Astrocyte of the spinal cord (primary cell): ENCODE measurements around the gene CLIP1.

Experiments used
- DNase-seq: peaks from one replicate; pipeline ENCODE4 v3.0.0; 2011; ENCODE audit warnings: low read depth, low spot score
- H3K4me3 ChIP-seq: 2 replicates; pipeline ENCODE4 v1.5.1; 2011; ENCODE audit warnings: low read depth, mild to moderate bottlenecking, low read length, moderate library complexity
- in situ Hi-C: cut with HindIII; loops from 2 replicates; pipeline ENCODE4 v1.10.0; 2017; ENCODE audit warnings: low sequenced_read_pairs
- TF ChIP-seq, protein P1 (sequence below): IDR thresholded peaks from 2 replicates; pipeline ENCODE4 v1.5.1; 2012; ENCODE audit warnings: low read depth, mild to moderate bottlenecking, low read length, inconsistent platforms

Gene CLIP1

DNA sequence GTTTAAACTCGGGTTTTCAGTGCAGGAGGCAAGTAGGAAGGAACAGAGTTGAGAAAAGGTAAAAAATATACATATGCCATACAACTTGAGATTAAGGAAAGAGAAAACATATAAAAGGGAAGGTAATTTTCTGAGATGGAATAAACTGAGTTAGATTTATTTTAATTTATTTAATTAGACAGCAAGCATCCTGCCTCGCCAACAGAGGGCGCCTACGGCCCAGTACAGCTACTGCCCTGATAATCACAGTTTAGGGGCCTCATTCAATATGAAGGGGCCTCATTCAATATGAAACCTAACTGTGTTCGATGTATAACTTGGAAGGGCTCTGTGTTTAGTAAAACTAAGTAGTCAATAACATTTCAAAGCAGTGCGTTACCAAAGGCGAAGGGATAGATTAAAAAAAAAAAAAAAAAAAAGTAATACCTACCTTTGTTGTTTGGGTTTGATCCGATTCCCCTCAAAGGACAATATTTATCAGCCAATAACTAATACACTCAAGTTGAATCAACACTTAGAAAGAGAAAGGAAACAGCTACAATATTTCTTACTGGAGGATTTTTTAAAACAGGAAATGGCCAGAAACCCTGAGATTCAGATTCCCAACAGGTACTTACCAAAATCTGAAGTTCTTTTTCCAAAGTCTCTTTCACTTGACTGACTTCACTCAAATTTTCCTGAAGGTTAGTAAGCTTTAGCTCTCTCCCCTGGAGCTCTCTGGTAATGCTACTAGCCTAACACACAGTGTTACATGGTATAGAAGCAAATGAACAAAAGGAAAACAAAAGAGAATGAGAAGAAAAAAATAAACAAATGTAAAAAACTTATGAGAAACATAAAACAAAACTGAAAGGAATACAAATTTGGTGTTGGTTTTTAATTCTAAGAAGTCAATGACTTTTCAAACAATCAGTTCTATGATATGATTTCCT lies 86.2 kb downstream of the CLIP1 start:
- H3K4me3 ChIP-seq: no peak overlapping the region
- in situ Hi-C loops: no loop called here
- TF ChIP-seq, protein P1, sequence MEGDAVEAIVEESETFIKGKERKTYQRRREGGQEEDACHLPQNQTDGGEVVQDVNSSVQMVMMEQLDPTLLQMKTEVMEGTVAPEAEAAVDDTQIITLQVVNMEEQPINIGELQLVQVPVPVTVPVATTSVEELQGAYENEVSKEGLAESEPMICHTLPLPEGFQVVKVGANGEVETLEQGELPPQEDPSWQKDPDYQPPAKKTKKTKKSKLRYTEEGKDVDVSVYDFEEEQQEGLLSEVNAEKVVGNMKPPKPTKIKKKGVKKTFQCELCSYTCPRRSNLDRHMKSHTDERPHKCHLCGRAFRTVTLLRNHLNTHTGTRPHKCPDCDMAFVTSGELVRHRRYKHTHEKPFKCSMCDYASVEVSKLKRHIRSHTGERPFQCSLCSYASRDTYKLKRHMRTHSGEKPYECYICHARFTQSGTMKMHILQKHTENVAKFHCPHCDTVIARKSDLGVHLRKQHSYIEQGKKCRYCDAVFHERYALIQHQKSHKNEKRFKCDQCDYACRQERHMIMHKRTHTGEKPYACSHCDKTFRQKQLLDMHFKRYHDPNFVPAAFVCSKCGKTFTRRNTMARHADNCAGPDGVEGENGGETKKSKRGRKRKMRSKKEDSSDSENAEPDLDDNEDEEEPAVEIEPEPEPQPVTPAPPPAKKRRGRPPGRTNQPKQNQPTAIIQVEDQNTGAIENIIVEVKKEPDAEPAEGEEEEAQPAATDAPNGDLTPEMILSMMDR: peak; percentile 76
- peak; percentile 26 for DNase-seq

DNA sequence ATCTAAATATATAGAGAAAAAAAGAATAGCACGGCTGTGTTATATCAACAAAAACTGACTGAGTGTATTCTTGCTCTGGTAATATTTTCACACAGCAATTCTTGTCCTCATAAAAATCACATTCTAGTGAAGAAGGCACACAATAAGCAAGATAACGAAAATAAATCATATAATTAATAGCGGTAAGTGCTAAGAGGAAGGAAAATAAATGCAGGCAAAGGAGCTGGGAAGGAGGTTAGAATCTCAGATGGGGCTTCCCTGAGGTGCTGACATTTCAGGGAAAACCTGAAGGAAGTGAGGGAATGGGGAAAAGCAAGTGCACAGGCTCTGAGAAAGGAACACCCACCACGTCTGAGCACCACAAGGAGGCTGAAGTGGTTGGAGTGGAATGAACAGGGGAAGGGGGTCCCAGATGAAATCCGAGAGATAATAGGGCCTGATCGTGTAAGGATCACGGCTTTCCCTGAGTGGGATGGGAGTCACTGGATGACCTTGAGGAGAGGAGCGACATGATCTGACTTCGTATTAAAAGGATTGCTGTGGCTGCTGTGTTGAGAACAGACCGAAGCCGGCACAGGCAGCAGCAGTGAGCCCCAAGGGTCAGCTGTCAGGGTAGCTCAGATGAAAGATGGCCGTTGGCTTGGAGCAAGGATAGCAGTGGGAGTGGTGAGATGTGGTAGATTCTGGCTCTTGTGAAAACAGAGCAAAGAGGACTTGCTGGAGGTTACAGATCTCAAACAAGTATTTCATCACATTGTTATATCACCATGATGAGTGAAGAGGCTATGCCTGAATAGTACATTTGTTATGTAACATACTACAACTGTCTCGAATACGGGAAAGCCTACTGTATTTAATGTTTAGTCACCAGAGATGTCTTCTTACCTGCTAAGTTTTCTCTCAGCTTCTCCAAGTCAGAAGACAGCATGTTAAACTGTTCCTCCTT lies 89.1 kb downstream of the CLIP1 start:
- TF ChIP-seq, protein P1: no peak
- DNase-seq: no peak
- in situ Hi-C loops: no loop called here
- no peak overlapping the region for H3K4me3 ChIP-seq

DNA sequence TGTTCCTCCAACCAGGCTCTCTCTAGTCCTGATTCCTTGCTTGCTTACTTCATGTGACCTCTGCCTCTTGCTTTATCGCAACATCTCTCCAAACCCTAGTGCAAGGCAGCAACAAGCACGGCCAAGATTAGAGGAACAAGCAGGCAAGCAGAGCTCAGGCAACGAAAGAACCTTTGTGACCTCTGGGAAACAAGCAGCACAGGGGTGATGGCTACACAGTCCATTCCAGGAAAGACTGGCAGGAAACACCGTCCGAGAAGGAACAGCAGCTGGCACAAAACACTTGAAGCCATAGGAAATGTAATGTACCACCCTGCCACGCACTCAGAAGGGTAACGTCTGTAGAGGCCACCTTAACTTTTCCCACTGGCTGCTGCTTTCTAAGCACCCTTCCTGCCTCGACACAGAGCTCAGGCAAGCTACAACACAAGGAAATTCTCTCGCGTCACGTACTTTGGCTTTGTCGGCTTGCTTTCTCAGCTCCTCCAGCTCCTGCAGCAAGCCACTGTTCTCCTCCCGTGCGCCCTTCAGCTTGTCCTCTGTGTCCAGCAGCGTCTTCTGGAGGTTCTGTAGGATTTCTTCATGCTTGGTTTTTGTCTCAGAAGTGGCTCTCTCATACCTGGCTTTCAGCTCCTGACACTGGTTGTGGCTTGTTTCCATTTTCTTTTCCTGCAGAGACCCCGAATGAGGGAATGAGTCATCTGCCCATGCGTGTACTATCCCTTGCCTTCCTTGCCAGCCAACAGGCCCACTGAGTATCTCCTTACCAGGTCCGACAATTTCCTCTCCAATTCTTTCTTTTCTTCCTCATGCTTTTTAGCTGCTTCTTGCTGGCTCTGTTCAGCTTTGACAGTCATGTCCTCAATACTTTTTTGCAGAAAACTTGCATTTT lies 94.7 kb downstream of the CLIP1 start:
- in situ Hi-C loops: no loop called here
- no peak overlapping the region for H3K4me3 ChIP-seq
- no peak for DNase-seq
- TF ChIP-seq, protein P1: no peak

DNA sequence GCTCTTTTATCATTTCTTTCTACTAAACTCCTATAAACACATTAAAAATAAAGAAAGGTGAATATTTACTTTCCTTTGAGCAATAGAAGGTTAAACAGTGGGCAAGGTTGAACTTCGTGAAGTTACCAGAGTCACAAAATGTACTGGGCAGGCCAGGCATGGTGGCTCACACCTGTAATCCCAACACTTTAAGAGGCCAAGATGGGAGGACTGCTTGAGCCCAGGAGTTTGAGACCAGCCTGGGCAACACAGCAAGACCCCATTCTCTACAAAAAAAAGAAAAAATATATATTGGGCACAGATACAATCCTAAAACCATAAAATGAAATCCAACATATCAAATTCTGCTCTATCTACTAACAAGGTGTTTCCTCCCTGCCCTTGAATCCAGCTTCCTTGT lies 95.5 kb downstream of the CLIP1 start:
- in situ Hi-C loops: no loop called here

DNA sequence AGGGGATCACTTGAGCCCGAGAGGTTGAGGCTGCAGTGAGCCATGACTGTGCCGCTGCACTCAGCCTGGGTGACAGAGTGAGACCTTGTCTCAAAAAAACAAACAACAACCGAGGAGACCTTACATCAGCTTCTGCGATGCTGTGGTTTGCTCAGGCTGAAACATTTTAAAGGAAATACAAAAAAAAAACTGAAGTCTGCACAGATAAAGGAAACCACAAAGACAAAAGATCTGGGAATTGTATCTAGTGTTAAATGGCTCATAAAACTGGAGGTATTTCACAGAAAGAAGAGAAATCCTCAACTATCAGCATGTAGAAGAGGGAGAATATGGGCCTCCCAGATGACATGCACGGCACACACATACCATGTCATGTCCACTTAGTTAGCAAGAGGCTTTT lies 95.9 kb downstream of the CLIP1 start:
- no peak overlapping the region for H3K4me3 ChIP-seq
- TF ChIP-seq, protein P1: no peak
- no peak for DNase-seq
- in situ Hi-C loops: no loop called here

More for the DNA sequence above, 95.5 kb downstream of the CLIP1 start:
- no peak for DNase-seq
- no peak overlapping the region for H3K4me3 ChIP-seq
- TF ChIP-seq, protein P1: no peak
